Inferior parietal cortex (tissue), 1 donor: ENCODE measurements around the gene ERVH48-1.
"Not testable (repeated sequence)": the region's sequence is repeated elsewhere in the genome, so short reads cannot be mapped to it uniquely, and the experiment has no call there.

Source experiments
- DNase-seq: peaks from one replicate; pipeline ENCODE4 v3.0.0-alpha.2; 2016; ENCODE audit errors: extremely low spot score

ERVH48-1 gene

DNA sequence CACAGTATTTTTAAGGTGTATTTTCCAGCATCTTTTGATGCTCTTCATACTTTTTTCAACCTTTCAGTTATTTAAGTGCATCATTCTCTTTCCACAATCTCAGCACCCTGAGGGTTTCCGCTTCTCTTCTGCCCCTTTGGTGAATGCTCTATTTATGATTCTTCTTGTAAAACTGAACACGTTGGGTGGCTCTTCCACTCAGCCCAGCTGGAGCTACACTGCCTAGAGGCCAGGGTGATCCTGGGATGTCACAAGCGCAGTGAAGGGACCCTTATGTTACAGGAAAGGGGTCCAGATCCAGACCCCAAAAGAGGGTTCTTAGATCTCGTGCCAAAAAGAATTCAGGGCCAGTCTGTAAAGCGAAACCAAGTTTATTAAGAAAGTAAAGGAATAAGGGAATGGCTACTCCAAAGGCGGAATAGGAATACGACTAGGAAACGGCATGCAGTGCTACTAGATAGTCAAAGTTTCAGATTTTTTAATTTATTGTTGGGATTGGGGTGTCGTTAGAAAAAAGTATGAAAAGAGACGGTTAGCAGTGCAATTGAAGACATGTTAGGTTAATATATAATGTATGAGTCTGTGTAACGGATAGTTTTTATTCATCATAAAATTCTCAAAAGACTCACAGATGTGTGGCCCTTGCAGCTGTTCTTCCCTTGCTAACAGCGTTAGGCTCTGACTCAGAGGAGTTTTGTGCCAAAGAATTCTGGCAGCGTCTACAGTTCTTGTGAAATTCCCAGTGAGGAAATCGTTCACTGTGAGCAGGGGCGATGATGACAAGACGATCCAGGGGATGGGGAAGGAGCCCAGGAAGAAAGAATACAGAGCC is 14.4 kb upstream of the ERVH48-1 start:
- peak; percentile 89 for DNase-seq

GRCh38 chr21:42938606-42938995 is 13.2 kb upstream of the ERVH48-1 start:
- not testable (repeated sequence) for DNase-seq

DNA sequence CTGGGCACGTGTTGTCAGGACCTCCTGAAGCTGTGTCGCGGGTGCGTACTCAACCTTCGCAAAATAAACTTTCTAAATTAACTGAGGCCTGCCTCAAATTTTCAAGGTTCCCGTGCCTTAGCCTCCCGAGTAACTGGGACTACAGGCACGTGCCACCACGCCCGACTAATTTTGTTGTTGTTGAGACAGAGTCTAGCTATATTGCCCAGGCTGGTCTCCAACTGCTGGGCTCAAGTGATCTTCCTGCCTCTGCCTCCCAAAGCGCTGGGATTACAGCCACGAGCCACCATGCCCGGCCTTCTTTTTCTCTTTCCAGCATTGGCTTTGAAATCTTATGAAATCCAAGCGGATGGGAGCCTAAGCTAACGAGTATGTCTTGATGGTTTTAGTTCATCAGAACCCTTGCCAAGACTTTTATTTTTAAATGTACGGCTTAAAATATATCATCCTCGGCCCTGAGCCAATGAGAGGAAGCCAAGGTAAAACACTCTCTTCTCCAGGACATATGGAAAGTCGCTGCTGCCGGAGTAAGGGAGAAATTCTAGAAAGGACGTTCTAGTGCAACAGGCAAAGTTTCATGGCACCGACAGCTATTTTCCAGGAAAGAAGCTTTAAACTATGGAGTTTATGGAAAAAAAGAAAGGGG is 12.7 kb upstream of the ERVH48-1 start:
- peak; percentile 69 for DNase-seq

DNA sequence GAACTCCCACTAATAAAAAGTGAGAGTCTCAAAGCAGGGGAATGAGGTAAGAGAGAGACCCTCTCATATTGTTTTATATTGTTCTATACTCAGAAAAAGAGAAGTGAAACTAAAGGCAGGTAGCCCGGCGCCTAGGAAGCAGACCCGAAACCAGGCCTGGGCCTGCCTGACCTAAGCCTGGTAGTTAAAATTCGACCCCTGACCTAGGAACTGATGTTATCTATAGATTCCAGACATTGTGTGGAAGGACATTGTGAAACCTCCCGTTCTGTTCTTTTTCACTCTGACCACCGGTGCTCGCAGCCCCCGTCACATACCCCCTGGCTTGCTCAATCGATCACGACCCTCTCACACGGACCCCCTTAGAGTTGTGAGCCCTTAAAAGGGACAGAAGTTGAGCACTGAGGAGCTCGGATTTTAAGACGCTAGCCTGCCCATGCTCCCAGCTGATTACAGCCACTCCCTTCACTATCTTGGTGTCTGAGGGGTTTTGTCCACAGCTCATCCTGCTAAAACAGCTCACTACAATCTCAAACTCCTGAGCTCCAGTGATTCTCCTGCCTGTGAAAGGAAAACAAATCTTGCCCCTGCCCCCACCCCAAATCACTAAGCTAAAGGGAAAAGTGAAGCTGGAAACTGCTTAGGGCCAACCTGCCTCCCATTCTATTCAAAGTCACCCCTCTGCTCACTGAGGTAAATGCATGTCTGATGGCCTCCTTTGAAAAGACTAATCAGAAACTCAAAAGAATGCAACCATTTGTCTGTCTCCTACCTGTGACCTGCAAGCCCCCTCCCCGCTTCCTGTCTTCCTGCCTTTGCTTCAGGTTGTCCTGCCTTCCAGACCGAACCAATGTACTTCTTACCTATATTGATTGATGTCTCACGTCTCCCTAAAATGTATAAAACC is 11.9 kb upstream of the ERVH48-1 start:
- DNase-seq = not testable (repeated sequence)

DNA sequence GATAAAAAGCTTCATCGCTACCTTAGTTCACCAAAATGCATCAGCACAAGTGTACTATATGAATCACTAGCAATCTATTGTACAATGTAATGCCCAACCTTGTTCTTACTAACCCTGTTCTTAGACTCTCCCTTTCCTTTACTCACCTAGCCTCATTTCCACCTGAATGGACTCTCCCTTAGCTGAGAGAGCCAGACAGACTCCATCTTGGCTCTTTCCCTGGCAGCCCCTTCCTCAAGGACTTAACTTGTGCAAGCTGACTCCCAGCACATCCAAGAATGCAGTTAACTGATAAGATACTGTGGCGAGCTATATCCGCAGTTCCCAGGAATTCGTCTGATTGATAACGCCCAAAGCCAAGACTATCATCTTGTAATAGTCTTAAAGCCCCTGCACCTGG is 10.9 kb upstream of the ERVH48-1 start:
- not testable (repeated sequence) for DNase-seq

DNA sequence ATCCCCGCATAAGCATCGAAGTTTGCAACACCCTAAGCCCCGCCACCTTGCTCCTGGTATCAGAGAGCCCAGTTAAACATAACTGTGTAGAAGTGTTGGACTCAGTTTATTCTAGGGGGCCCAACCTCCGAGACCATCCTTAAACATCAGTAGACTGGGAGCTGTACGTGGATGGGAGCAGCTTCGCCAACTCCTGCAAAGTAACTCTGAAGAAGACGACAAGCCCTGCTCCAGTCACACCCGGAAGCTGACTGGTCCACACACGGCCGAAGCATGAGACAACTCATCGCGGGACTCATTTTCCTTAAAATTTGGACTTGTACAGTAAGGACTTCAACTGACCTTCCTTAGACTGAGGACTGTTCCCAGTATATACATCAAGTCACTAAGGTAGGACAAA is 8.5 kb upstream of the ERVH48-1 start:
- not testable (repeated sequence) for DNase-seq

- DNase-seq = not testable (repeated sequence)
These were observed 7.9 kb upstream of the ERVH48-1 start for GRCh38 chr21:42933137-42933970.

DNA sequence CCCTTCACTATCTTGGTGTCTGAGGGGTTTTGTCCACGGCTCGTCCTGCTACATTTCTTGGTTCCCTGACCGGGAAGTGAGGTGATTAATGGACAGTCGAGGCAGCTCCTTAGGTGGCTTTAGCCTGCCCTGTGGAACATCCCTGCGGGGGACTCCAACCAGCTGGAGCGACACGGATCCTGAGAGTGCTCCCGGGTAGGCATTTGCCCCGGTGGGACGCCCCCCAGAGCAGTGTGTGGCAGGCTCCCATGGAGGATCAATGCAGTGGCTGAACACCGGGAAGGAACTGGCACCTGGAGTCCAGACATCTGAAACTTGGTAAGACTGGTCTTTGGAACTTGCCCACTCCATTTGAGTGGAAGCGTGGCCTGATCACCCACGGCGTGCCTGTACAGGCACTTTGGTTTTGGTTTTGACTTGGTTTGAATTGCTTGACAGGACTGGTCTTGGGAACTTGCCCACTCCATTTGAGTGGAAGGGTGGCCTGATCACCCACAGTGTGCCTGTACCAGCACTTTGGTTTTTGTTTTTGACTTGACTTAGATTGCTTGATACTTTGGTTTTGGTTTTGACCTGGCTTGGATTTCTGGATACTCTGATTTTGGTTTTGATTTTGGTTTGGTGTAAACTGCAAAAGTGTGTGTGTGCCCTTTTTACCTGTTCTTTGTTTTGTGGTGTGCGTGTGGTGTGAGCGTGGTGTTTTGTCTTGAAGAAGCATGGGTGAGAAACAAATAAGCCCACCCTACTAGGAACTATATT is 7.1 kb upstream of the ERVH48-1 start:
- DNase-seq = not testable (repeated sequence)

- DNase-seq = no peak
These were observed 6.3 kb upstream of the ERVH48-1 start for GRCh38 chr21:42931560-42932235.

- no peak for DNase-seq
These were observed 4.5 kb upstream of the ERVH48-1 start for GRCh38 chr21:42929969-42930368.

DNA sequence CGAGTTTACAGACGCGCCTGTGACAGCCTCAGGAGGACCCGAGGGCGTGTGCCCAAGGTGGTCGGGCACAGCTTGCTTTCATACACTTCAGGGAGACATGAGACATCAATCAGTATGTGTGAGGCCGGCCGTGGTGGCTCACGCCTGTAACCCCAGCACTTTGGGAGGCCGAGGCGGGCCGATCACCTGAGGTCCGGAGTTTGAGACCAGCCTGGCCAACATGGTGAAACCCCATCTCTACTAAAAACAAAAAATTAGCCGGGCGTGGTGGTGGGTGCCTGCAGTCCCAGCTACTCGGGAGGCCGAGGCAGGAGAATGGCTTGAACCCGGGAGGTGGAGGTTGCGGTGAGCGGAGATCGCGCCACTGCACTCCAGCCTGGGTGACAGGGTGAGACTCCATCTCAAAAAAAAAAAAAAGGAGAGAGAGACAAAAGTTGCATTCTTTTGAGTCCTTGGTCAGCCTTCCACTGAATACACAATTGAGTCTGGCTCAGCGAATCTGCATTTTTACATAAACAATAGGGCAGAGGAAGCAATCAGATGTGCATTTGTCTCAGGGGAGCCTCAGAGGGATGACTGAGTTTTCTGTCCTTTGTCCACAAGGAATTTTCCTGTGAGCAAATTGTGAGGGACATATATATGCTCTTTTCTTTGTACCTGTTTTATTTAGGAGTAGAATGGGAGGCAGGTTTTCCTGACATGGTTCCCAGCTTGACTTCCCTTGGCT is 2.2 kb upstream of the ERVH48-1 start:
- peak; percentile 31 for DNase-seq

DNA sequence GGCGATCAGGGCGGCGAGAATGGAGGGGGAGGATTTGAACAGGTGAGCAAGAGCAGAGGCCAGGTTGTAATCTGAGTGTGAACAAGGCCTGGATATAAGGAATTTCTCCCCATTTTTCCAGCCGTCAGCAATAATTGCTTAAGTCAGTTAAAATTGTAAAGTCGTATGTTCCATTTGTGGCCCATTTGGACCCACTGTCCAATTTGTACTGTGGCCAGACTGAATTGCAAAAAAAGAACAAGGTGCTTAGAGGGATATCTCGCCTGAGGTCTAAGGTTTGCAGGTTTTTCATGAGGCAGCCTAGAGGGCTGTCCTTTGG is 1.0 kb downstream of the ERVH48-1 start:
- no peak for DNase-seq

GRCh38 chr21:42923553-42924432 is 1.6 kb downstream of the ERVH48-1 start:
- DNase-seq = peak; percentile 92

- DNase-seq = no peak
These were observed 2.5 kb downstream of the ERVH48-1 start for GRCh38 chr21:42922918-42923317.

DNA sequence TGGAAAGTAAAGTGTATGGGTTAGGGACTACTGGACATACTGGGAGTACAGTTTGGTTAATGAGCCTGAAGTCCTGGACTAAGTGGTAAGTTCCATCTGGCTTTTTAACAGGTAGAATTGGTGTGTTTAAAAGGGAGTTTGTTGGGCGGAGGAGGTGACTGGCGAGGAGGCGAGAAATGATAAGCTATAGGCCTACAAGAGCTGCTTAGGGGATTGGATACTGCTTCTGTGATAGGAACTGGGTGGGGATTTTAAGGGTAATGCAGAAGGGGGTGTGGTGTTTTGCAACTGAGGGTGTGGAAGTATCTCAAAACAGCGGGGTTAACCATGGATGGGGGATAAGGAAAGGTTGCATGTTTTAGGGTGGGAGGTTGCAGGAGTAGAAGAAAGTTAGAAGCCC is 3.5 kb downstream of the ERVH48-1 start:
- DNase-seq = no peak

- no peak for DNase-seq
These were observed 7.1 kb downstream of the ERVH48-1 start for GRCh38 chr21:42918291-42918690.

DNA sequence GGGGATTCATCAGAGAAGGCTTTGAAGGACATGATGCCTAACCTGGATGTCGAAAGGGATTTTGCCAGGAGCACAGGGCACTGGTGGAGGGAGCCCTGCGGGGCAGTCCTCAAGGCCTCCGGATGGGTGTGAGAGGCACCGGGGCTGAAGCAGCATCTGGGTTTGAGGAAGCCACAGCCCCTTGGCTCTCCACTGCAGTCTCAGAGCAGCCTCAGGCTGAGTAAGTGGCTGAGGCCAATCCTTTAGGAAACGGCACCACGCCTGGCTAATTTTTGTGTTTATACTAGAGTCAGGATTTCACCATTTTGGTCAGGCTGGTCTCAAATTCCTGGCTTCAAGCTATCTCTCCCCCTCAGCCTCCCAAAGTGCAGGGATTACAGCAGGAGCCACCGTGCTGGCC is 12.0 kb downstream of the ERVH48-1 start:
- no peak for DNase-seq

- DNase-seq = not testable (repeated sequence)
These were observed 13.5 kb downstream of the ERVH48-1 start for GRCh38 chr21:42911920-42912319.
